Cardiac septum (tissue), 1 donor: ENCODE results near the gene PRKAG2. TPM values are rescaled to one million over a fixed set of nuclear protein-coding genes. Genes with fewer than 3 reads are reported as not detected.
A peak's percentile ranks its signal among the peaks of the same experiment; 100 is the strongest.

Source experiments
- DNase-seq: peaks from one replicate; pipeline ENCODE4 v3.0.0-alpha.2; 2020; ENCODE audit warnings: low spot score
- intact Hi-C: fragments of 100-400 bp; cut with DNase I; formaldehyde crosslinking; loops from one replicate; pipeline ENCODE4 v1.14.0; 2022
- total RNA-seq: library from RNA; stranded (reverse); fragmentation: NEBNext Ultra II Directional; extraction: Animal tissue kit (Norgen Biotek cat#: 25700); gene quantifications from one replicate; pipeline ENCODE4 v1.2.1, GENCODE V29; 2021
- donor health status: DM: no; HTN: no; CAD: no.

The PRKAG2 gene
- total RNA-seq, 1 donor from 2014 or later, result 106 TPM

GRCh38 chr7:151686016-151686766, 190.7 kb downstream of the PRKAG2 start:
- intact Hi-C loops, result no loop called here
- DNase-seq, result no peak

- intact Hi-C loops, result no loop called here
- DNase-seq, result no peak
These were observed 192.3 kb downstream of the PRKAG2 start for GRCh38 chr7:151684408-151685175.

- DNase-seq, result no peak
- intact Hi-C loops, result no loop called here
These were observed 193.1 kb downstream of the PRKAG2 start for GRCh38 chr7:151683615-151684407.

GRCh38 chr7:151682831-151683614, 193.9 kb downstream of the PRKAG2 start:
- DNase-seq, result no peak
- intact Hi-C loops, result no loop called here

GRCh38 chr7:151681726-151682125, 195.2 kb downstream of the PRKAG2 start:
- intact Hi-C loops, result no loop called here
- DNase-seq, result no peak

GRCh38 chr7:151680810-151681209, 196.1 kb downstream of the PRKAG2 start:
- intact Hi-C loops, result no loop called here
- DNase-seq, result no peak

- DNase-seq, result no peak
- intact Hi-C loops, result no loop called here
These were observed 196.9 kb downstream of the PRKAG2 start for GRCh38 chr7:151679881-151680612.

- intact Hi-C loops, result no loop called here
These were observed 197.7 kb downstream of the PRKAG2 start for GRCh38 chr7:151679071-151679708.

GRCh38 chr7:151678227-151678604, 198.7 kb downstream of the PRKAG2 start:
- intact Hi-C loops, result no loop called here
- DNase-seq, result no peak

More at GRCh38 chr7:151679071-151679708, 197.7 kb downstream of the PRKAG2 start:
- no peak for DNase-seq

GRCh38 chr7:151677581-151678226, 199.2 kb downstream of the PRKAG2 start:
- DNase-seq, result peak; percentile 60
- intact Hi-C loops, result no loop called here

- intact Hi-C loops, result no loop called here
- peak; percentile 75 for DNase-seq
These were observed 200.2 kb downstream of the PRKAG2 start for GRCh38 chr7:151676759-151677158.

GRCh38 chr7:151675196-151675920, 201.6 kb downstream of the PRKAG2 start:
- peak; percentile 44 for DNase-seq
- intact Hi-C loops, result no loop called here

- intact Hi-C loops, result no loop called here
- peak; percentile 44 for DNase-seq
These were observed 202.6 kb downstream of the PRKAG2 start for GRCh38 chr7:151674161-151674920.

- intact Hi-C loops, result no loop called here
- peak; percentile 61 for DNase-seq
These were observed 203.7 kb downstream of the PRKAG2 start for GRCh38 chr7:151673216-151673615.

GRCh38 chr7:151672716-151673115, 204.2 kb downstream of the PRKAG2 start:
- DNase-seq, result peak; percentile 59
- intact Hi-C loops, result no loop called here

- intact Hi-C loops, result no loop called here
These were observed 205.4 kb downstream of the PRKAG2 start for GRCh38 chr7:151671514-151671913.

More at GRCh38 chr7:151671514-151671913, 205.4 kb downstream of the PRKAG2 start:
- peak; percentile 65 for DNase-seq
